ENCODE measurements around the gene PPP1R14C. TPM values are rescaled to one million over a fixed set of nuclear protein-coding genes. Genes with fewer than 3 reads are reported as not detected.

PPP1R14C gene
- total and polyA plus RNA-seq, 2 experiments from 2014 or later = 1.1 to 1.4 TPM

DNA sequence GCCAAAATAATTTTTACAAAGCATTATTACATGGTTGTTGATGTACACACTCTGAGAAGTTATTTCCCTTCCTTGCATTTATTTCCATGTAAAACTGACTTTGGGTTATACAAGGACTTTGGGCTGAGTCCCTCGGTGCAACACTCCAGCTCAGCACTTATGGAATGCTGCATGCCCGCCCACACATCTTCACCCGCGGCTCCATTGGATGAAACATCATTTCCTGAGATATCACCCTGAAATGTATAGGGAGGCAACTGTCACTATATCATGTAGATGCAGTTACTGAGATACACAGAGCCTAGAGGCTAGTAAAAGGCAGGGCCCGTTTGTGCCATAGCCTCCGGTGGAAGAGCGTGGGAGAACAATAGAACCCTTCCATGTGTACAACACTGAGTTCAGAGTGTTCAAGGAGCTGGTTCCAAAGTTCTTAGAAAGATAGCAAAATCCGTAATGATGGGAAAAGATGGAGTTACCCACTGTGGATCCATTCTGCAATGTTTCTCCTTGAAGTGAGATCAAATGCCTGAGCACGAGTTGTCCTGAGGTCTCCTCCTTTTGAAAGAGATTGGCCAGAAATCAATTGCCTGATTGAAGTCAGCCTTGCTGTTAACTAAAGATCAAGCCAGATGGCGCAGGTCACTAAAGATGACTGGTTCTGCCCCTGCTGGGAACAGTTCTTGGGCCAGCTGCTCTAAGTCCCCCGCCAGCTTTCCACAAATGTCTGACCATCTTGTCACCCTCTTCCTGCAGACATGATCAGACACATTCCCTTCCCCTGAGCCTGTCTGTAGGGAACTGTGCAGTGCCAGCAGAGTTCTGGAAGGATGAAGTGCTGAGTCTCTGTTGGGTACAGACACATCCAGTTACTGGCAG is 125.1 kb downstream of the PPP1R14C start (continued):
- TF ChIP-seq, protein P1, sequence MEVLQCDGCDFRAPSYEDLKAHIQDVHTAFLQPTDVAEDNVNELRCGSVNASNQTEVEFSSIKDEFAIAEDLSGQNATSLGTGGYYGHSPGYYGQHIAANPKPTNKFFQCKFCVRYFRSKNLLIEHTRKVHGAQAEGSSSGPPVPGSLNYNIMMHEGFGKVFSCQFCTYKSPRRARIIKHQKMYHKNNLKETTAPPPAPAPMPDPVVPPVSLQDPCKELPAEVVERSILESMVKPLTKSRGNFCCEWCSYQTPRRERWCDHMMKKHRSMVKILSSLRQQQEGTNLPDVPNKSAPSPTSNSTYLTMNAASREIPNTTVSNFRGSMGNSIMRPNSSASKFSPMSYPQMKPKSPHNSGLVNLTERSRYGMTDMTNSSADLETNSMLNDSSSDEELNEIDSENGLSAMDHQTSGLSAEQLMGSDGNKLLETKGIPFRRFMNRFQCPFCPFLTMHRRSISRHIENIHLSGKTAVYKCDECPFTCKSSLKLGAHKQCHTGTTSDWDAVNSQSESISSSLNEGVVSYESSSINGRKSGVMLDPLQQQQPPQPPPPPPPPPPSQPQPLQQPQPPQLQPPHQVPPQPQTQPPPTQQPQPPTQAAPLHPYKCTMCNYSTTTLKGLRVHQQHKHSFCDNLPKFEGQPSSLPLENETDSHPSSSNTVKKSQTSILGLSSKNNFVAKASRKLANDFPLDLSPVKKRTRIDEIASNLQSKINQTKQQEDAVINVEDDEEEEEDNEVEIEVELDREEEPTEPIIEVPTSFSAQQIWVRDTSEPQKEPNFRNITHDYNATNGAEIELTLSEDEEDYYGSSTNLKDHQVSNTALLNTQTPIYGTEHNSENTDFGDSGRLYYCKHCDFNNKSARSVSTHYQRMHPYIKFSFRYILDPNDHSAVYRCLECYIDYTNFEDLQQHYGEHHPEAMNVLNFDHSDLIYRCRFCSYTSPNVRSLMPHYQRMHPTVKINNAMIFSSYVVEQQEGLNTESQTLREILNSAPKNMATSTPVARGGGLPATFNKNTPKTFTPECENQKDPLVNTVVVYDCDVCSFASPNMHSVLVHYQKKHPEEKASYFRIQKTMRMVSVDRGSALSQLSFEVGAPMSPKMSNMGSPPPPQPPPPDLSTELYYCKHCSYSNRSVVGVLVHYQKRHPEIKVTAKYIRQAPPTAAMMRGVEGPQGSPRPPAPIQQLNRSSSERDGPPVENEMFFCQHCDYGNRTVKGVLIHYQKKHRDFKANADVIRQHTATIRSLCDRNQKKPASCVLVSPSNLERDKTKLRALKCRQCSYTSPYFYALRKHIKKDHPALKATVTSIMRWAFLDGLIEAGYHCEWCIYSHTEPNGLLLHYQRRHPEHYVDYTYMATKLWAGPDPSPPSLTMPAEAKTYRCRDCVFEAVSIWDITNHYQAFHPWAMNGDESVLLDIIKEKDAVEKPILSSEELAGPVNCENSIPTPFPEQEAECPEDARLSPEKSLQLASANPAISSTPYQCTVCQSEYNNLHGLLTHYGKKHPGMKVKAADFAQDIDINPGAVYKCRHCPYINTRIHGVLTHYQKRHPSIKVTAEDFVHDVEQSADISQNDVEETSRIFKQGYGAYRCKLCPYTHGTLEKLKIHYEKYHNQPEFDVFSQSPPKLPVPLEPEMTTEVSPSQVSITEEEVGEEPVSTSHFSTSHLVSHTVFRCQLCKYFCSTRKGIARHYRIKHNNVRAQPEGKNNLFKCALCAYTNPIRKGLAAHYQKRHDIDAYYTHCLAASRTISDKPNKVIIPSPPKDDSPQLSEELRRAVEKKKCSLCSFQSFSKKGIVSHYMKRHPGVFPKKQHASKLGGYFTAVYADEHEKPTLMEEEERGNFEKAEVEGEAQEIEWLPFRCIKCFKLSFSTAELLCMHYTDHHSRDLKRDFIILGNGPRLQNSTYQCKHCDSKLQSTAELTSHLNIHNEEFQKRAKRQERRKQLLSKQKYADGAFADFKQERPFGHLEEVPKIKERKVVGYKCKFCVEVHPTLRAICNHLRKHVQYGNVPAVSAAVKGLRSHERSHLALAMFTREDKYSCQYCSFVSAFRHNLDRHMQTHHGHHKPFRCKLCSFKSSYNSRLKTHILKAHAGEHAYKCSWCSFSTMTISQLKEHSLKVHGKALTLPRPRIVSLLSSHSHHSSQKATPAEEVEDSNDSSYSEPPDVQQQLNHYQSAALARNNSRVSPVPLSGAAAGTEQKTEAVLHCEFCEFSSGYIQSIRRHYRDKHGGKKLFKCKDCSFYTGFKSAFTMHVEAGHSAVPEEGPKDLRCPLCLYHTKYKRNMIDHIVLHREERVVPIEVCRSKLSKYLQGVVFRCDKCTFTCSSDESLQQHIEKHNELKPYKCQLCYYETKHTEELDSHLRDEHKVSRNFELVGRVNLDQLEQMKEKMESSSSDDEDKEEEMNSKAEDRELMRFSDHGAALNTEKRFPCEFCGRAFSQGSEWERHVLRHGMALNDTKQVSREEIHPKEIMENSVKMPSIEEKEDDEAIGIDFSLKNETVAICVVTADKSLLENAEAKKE (CRISPR knock-in tag; IDR thresholded peaks at IDR 0.05) = no peak
- TF ChIP-seq EZH2 (IDR thresholded peaks at IDR 0.05; ENCODE audit: low read depth, unreplicated experiment) (no peak), JUNB (IDR thresholded peaks at IDR 0.05; ENCODE audit: unreplicated experiment) (no peak), POLR2AphosphoS5 (IDR thresholded peaks at IDR 0.05; ENCODE audit: low read depth) (no peak)

DNA sequence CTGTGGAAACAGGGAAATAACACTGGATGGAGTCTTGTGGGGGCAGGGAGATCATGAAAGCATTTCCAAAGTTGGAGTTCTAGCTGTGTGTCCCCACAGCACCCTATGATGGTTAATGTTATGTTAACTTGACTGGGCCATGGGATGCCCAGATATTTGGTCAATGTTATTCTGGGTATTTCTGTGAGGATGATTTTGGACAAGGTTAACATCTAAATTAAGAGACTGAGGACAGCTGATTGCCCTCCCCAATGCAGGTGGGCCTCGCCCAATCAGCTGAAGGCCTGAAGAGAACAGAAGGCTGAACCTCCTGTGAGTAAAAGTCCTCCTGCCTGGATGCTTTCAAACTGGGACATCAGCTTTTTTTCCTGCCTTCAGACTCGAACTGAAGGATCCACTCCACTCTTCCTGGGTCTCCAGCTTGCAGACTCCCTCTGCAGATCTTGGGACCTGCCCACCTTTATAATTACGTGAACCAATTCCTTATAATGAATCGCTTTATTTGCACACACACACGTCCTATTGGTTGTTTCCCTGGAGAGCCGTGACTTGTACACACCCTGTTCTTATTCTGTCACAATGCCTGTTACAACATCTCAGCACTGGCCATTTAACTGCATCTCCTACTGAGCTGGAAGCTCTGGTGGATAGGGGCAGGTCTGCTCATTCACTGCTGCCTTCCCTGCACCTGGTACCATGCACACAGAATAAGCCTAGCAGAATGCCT is 126.4 kb downstream of the PPP1R14C start:
- ATAC-seq (no peak), DNase-seq (ENCODE audit: low spot score) (no peak)
- Histone ChIP-seq H3K4me3 (no peak overlapping the region), H3K9me2 (ENCODE audit: insufficient read depth) (no peaks in the 10 kb centered on the region), H2AFZ (no peak overlapping the region), H3K27me3 (ENCODE audit: insufficient read depth) (no peaks in the 10 kb centered on the region), H3K79me2 (replicated peaks; ENCODE audit: insufficient read depth) (no peaks in the 10 kb centered on the region), H4K20me1 (replicated peaks; ENCODE audit: insufficient read depth) (no peaks in the 10 kb centered on the region), H3K27ac (ENCODE audit: low read depth) (no peak overlapping the region), H3F3A (replicated peaks; ENCODE audit: low read depth) (no peaks in the 10 kb centered on the region), H3K36me3 (ENCODE audit: insufficient read depth) (no peaks in the 10 kb centered on the region), H3K4me1 (ENCODE audit: insufficient read depth) (no peaks in the 10 kb centered on the region), H3K4me2 (no peak overlapping the region)
- peaks cover 5% of the 10 kb centered on the region; the same call in 1 of the 3 replicates for H3K9me3 Mint-ChIP-seq
- H3K4me3 Mint-ChIP-seq = no peak overlapping the region
- H3K27ac Mint-ChIP-seq = no peak overlapping the region
- no peaks in the 10 kb centered on the region for H3K36me3 Mint-ChIP-seq (ENCODE audit: low read depth)
- peaks cover 5% of the 10 kb centered on the region for H3K27me3 Mint-ChIP-seq (ENCODE audit: insufficient read depth, low read depth, poor library complexity)
- H3K4me1 Mint-ChIP-seq = no peaks in the 10 kb centered on the region; the same call in 2 of the 3 replicates
- TF ChIP-seq, protein P1 (CRISPR knock-in tag; IDR thresholded peaks at IDR 0.05) = no peak
- TF ChIP-seq NANOG (IDR thresholded peaks at IDR 0.05; ENCODE audit: borderline replicate concordance) = no peak
- TF ChIP-seq, protein P2, sequence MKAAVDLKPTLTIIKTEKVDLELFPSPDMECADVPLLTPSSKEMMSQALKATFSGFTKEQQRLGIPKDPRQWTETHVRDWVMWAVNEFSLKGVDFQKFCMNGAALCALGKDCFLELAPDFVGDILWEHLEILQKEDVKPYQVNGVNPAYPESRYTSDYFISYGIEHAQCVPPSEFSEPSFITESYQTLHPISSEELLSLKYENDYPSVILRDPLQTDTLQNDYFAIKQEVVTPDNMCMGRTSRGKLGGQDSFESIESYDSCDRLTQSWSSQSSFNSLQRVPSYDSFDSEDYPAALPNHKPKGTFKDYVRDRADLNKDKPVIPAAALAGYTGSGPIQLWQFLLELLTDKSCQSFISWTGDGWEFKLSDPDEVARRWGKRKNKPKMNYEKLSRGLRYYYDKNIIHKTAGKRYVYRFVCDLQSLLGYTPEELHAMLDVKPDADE (IDR thresholded peaks at IDR 0.05) = no peak
